ENCODE data around the gene SZRD1.

The SZRD1 gene

GRCh38 chr1:16441282-16441665, 74.2 kb downstream of the SZRD1 start:
- no peak for DNase-seq

- DNase-seq, result no peak
Measured at GRCh38 chr1:16442265-16442664, 75.2 kb downstream of the SZRD1 start.

GRCh38 chr1:16442941-16443340, 75.9 kb downstream of the SZRD1 start:
- DNase-seq, result no peak

- DNase-seq, result no peak
Measured at GRCh38 chr1:16443975-16444770, 77.1 kb downstream of the SZRD1 start.

GRCh38 chr1:16445052-16445451, 78.0 kb downstream of the SZRD1 start:
- DNase-seq, result no peak

GRCh38 chr1:16446116-16446515, 79.1 kb downstream of the SZRD1 start:
- DNase-seq, result no peak

GRCh38 chr1:16447641-16448040, 80.6 kb downstream of the SZRD1 start:
- no peak for DNase-seq
